HG02759 (cell line): ENCODE results near the gene HES1.
"Not testable (repeated sequence)": the region's sequence is repeated elsewhere in the genome, so short reads cannot be mapped to it uniquely, and the experiment has no call there.

Source experiments
- ATAC-seq: cut with Tn5 transposase; IDR thresholded peaks from one replicate; pipeline ENCODE4 v1.9.1; 2021; ENCODE audit warnings: mild to moderate bottlenecking, moderate library complexity; ENCODE audit not compliant: unreplicated experiment

HES1 gene

GRCh38 chr3:194139814-194140391 lies 4.0 kb downstream of the HES1 start:
- no peak for ATAC-seq

DNA sequence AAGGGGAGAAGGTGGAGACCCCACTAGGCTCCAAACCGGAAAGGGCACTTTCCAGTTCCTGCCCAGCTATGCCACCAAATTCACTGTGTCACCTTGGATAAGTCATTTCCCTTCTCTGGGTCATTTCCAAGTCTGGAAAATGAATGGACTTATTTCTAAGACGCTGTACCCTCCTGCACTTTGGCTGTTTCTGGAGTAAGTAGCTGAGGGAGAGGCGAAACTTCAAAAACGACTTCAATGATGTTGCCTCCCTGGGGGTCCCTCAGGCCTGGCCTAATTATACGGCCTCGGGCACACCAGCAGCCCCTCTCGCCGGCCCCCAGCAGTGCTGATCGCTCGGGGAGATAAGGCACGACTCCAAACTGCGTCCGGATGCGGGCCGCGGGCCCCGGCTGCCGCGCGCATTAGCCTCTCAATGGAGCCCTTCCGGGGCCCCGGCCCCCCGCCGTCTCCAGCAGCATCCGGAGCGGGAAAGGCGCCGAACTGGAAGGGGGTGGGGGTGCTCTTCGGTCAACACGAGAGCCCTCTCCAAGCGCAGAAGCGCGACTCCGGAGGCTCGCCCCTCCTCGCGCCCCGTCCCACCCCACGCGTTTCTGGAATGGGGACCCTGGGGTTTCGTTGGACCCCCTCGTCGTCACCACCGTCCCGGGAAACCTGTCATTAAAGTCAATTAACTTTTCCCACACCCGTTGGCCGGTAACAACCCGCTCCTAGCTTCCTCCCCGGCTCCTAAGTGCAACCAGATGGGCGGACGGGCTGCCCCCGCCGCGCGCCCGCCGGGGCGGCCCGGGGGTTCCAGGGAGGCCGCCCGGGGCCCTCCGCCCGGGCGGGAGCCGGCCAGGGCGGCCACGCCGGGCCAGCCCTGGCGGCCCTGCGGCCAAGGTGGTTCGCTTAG lies 4.8 kb downstream of the HES1 start:
- ATAC-seq = peak; percentile 2

- ATAC-seq = peak; percentile 47
Observed at GRCh38 chr3:194141415-194142155, 5.6 kb downstream of the HES1 start.

DNA sequence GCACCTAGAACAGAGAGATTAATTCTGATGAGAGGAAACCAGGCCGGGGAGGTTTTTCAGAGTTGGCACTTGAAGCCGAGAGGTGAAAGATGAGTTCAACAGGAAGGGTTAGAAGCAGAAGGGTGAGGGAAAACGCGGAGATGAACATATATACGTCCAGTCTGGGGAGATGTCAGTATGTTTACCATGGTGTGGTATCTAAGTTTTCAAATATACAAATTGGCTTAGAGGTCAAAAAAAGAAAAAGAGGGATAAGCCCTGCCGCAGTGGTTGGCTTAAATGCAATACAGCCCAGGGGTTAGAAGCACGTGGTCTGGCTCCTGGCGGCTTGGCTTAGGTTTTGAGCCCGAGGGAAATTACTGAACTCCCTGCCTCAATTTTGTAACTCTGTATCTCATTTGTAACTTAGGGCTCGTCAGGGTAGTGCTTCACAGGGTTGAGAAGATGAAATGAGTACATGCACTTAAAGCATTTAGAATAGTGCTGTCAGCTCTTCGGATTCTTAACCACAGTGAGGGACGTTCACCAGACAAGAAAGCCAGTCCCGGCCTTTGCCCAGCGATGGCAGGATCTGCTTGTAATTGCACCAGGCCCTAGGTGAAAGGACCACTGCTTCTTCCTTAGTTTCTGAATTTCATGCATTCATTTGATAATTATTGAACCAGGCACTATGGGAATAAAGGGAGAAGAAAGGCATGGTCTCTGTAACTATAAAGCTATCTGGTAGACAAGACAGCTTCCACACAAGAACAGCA lies 6.4 kb downstream of the HES1 start:
- no peak for ATAC-seq

GRCh38 chr3:194145702-194146101 lies 9.8 kb downstream of the HES1 start:
- ATAC-seq = no peak

GRCh38 chr3:194147679-194148078 lies 11.7 kb downstream of the HES1 start:
- no peak for ATAC-seq

DNA sequence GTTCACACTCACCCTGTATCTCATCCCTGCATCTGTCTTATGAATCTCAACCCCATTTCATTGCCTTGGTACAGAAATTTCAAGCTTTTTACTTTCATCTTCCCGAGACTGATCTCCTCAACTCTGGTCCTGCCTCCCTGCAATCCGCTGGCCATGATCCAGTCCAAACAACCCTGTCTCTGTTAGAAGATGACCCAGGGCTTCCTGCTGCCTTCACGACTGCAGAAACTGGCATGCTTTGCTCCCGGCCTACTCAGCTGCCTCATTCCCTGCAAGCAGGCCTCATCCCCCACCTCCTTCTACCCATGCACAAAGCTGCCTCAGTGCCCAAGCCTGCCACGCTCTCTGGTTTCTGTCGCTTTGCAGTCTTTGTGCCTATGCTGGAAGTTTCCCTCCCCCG lies 12.4 kb downstream of the HES1 start:
- ATAC-seq = no peak

GRCh38 chr3:194150252-194150934 lies 14.4 kb downstream of the HES1 start:
- ATAC-seq = no peak

DNA sequence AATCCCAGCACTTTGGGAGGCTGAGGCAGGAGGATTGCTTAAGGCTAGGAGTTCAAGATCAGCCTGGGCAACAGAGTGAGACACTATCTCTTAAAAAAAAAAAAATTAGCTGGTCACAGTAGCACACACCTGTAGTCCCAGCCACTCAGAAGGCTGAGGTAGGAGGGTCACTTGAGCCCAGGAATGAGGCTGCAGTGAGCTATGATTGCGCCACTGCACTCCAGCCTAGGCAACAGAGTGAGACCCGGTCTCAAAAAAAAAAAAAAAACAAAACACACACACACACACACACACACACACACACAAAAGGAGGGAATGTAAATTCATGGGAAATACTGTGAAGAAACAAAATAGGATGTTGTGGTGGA lies 15.0 kb downstream of the HES1 start:
- ATAC-seq = not testable (repeated sequence)

- no peak for ATAC-seq
Observed at GRCh38 chr3:194154346-194154745, 18.4 kb downstream of the HES1 start.

GRCh38 chr3:194156095-194156494 lies 20.1 kb downstream of the HES1 start:
- no peak for ATAC-seq

DNA sequence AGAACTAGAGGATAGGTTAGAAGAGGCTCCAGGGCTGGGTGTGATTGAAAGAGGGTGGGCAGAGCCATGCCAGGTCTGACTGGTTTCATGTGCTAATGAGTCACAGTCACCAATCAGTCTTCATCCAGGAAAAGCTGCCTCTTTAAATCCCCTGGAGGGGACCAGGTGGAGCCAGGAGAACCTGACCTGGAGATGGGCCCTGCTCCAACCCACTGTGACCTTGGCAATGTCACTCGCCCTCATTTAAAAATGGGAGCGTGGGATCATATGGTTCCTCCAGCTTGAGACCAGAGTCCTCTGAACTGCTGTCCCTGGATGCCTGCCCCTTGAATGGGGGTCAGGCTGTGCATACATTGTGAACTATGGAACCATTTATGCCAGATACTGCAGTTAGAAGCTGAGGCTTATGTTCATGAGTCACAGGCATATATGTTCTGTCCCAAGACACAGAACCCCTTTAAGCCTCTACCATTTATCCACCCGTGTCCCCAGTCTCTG lies 23.0 kb downstream of the HES1 start:
- no peak for ATAC-seq

GRCh38 chr3:194160158-194160557 lies 24.2 kb downstream of the HES1 start:
- no peak for ATAC-seq

GRCh38 chr3:194161131-194162045 lies 25.4 kb downstream of the HES1 start:
- ATAC-seq = no peak

GRCh38 chr3:194162070-194162678 lies 26.2 kb downstream of the HES1 start:
- no peak for ATAC-seq

GRCh38 chr3:194162817-194163584 lies 27.1 kb downstream of the HES1 start:
- no peak for ATAC-seq

DNA sequence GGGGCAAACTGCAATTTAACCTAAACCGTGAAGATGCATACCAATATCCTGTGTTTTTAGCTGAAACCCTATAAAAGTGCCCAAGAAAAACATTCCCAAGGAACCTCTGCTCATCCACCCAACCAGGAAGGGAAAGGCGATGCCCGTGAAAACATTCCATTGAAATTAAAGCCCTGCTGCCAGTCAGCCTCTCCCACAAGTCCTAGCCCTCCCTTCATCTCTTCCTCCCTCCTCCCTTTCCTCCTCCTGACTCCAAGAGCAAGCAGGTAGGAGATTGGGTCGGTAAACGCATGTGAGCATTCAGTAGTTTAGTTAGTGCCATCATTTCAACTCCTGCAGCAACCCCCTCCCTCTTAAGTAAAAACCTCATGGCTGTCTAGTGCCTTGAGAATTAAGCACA lies 27.7 kb downstream of the HES1 start:
- ATAC-seq = no peak

- no peak for ATAC-seq
Observed at GRCh38 chr3:194164861-194165260, 28.9 kb downstream of the HES1 start.
